Fibroblast of skin of abdomen (primary cell): Measurements from ENCODE around the gene MICU1.
"Not testable (repeated sequence)": the region's sequence is repeated elsewhere in the genome, so short reads cannot be mapped to it uniquely, and the experiment has no call there.

Experiments used
- DNase-seq: peaks from one replicate; pipeline ENCODE4 v3.0.0-alpha.2; 2013

Gene MICU1

DNA sequence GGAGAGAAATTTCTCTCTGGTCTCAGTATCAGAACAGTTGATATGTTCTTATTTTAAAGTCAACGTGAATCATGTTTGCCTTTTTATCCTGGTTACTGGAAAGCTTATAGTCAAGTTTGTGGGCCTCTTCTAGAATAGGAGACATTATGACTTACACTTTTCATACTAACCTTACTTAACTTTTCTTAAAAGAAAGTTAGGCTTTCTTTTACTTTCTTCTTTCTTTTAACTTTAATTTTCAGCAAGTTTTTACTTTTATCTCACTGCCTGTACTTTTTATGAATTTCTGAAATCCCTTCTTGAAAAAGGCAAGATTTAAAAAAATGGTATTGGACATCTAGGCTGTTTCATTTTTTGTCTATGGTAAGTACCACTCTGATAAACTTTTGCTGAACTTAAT lies 195.9 kb downstream of the MICU1 start:
- no peak for DNase-seq

DNA sequence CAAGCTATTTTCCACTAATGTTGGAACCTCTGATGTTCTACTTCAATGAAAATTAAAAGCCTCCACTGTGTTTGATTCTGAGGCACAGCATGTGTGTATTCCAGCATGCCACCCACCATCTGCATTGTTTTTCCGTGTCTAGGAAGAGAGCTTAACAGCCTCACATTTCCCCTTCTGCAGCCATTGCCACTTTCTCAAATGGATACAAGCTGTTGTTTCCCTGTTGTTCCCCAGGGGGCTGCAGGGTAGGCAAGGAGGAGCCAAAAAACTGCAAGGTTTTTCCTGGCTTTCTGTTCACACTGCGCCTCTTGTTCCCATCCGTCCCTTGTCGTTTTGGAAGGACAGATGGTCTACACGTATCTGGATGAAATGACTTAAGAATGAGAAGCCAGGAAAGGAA lies 198.9 kb downstream of the MICU1 start:
- DNase-seq: no peak

DNA sequence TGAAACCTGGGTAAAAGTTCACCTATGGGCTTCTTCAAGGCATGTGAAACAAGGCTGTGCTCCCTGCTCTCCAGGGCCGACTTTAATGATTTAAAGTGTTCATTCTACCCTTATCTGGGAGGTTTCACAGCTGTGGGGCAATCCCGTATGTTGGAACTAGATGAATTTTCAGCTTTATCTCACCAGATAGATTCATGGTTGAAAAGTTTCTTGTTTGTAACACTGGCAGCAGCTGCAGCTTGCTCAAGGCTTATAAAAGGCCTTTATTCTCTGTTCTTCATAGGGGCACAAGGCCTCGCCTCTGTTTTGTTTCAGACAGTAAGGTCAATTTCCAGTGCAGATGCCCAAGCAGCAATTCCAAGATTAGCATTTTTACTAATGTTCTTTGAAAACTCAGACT lies 200.7 kb downstream of the MICU1 start:
- DNase-seq: no peak

DNA sequence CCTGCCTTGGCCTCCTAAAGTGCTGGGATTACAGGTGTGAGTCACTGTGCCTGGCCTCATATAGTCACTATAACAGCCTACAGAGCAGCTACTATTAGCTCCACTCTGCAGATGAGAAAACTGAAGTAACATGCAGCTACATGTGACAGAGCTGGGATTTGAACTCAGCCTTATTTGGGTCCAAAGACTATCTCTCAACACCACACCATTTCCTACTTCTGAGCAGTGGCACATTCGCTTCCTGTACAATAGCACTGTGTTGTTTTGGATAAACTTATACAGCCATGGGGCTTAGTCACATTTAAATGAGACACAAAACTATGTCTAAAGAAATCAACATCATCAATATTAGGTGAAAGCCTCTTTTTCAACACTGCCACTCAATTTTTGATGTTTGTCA lies 201.3 kb downstream of the MICU1 start:
- no peak for DNase-seq

DNA sequence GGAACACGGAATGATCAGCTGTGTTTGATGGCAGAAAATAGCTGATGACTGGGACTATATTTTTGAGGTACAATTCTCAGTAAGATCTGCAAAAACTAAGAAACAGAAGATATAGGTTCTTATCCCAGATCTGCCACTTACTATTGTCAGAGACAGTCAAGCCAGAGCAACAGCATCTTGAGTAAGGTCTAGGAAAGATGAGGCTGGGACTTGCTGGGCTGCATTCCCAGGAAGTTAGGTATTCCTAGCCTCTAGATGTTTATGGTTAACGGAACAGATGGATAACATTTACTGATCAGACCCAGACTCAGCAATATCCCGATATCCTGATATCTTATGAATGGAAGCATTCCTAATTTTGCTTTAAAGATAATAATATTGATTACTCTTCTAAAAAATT lies 202.5 kb downstream of the MICU1 start:
- DNase-seq: no peak

DNA sequence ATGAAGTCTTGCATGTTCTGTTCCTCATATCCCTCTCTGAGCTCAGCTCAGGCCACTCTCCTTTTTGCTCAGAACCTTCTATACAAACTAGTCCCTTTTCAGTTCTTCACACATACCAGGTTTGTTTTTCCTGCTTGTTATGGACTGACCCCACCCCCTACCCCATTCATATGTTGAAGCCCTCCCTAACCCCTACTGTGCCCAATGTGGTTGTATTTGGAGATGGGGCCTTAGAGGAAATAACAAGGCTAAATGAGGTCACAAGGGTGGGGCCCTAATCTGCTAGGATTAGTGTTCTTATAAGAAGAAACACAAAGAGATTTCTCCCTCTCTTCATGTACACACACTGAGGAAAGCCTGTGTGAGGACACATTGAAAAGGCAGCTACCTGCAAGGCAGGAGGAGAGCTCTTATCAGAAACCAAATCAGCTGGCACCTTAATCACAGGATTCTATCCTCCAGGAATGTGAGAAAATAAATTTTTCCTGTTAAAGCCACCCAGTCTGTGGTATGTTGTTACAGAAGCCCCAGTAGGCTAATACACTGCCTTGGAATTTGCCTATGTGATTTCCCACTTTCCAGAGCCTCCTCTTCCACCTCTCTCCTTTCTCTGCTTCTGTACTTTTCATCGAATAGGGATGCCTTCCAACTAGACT lies 203.9 kb downstream of the MICU1 start:
- DNase-seq: no peak

DNA sequence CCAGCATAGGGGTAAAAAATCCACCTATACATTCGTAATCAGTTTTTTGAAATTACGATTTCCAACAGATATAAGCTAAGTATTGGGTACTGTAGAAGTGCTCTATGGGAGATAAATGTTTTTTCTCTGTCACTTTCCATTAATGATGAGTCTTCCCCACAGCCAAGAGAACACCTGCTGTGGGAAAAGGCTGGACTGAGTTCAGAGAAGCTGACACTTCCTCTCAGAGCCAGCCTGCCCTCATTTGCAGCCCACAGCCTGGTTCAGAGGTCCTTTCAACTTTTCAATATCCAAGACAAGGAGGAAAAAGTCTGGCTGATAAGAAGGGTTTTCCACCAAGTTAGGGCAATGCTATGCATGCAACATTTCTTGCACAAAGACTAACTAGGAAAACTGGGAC lies 206.6 kb downstream of the MICU1 start:
- no peak for DNase-seq

DNA sequence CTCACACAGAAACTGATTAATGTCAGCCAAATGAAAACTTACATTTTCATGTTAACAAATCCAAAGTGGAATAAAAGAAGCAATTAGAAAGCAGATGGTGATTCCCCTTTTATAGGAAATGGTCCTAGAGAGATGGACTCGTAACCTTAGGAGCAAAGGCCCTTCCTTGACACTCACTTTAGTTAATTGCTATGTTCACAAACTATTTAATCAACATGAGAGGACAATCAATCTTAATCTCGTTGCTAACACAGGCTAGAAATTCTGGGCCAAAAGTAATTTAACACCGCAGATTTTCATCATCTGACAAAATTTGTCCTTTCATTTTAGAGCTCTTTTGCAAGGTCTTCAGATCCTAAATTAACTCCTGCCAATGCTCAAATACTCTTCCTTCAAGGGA lies 207.2 kb downstream of the MICU1 start:
- no peak for DNase-seq

DNA sequence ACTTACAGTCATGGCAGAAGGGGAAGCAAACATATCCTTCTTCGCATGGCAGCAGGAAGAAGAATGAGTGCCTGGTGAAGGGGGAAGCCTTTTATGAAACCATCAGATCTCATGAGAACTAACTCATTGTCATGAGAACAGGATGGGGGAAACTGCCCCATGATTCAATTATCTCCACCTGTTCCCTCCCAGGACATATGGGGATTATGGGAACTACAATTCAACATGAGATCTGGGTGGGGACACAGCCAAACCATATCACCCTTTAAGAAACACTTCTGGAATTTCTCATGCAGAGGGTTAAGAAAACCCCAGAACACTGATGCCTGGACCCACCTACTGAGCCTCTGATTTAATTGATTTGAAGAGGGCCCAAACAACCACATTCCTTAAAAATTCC lies 207.9 kb downstream of the MICU1 start:
- no peak for DNase-seq

DNA sequence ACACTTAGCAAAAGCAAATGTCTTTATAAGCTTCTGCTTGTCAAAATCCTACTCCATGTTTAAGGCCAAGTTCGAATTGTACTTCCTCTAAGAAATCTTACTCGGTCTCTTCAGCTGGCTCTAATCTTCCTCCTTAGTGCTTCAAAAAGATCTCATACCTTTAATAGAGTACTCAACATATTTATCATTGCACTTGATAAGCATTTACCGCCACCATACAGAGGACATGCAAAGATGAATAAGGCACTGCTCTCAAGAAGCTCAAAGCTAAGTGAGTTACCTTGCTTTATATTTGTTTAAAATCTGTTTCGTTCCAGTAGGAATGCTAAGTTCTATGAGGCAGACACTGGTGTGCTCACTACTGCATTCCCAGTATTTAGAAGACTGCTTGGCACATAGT lies 209.2 kb downstream of the MICU1 start:
- DNase-seq: no peak

DNA sequence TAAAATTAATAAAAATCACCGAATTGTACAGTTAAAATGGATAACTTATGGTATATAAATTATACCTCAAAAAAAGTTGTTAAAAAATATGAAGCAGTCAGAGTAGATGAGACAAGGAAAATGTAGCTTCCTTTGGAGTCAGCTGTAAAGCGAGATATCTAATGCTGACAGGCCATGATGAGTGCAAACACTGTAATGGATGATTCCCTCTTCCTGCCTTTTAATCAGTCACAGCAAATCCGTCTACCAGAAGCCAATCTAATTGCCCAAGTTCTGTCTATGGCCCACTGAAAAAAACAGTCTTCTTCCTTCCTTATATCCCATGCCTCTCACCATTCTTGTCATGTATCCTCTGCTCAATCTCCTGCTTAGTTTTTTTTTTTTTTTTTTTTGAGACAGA lies 211.2 kb downstream of the MICU1 start:
- DNase-seq: no peak

DNA sequence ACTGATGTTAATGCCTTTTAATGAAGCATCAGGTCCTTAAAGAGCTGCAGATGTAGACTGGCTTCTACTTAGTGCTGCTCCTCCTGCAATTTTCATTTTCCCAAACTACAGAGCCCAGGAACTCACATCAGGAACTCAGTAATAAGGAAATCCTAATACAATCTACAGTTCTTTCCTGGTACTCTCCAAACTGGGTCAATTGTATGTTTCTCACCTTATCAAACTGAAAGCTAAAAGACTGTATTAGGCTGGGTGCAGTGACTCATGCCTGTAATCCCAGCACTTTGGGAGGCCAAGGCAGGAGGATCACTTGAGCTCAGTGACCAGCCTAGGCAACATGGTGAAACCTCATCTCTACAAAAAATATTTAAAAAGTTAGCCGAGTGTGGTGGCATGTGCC lies 216.7 kb downstream of the MICU1 start:
- DNase-seq: no peak

DNA sequence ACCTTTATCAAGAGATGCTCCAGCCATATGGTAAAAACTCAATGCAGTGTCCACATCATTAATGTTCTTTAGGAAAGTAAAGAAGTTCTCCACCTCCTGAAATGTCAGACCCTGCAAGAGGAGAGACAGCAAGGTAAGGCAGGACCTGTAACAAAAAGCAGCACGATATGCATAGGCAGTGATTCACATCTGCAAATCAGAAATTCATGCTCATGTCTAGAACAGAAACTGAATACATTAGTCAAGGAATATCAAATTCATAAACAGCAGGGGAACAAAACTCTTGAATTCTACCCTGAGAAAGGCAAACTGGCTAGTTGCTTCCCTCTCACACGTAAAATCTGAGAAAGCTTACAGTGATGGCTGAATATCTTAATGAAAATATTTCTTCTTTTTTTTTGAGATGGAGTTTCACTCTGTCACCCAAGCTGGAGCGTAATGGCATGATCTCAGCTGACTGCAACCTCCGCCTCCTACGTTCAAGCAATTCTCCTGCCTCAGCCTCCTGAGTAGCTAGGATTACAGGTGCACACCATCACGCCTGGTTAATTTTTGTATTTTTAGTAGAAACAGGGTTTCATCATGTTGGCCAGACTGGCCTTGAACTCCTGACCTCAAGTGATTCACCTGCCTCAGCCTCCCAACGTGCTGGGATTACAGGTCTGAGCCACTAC lies 217.8 kb downstream of the MICU1 start:
- no peak for DNase-seq

DNA sequence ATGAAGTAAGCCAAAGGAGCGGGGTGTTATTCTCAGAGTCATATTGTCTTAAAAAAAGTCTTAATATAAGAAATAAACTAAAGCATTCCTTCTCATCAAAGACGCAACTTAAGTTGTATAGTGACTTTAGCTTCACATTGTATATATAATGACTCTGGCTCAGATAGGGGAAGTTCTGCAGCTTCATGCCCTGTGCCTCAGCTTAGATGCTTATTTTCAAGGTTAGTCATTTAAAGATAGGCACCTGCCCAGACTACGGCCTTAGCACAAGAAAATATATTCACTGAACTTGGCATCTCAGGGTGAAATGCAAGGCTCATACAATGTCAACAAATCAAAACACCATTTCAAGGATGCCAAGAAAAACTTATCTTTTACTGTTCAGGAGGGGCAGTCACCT lies 218.4 kb downstream of the MICU1 start:
- DNase-seq: no peak

DNA sequence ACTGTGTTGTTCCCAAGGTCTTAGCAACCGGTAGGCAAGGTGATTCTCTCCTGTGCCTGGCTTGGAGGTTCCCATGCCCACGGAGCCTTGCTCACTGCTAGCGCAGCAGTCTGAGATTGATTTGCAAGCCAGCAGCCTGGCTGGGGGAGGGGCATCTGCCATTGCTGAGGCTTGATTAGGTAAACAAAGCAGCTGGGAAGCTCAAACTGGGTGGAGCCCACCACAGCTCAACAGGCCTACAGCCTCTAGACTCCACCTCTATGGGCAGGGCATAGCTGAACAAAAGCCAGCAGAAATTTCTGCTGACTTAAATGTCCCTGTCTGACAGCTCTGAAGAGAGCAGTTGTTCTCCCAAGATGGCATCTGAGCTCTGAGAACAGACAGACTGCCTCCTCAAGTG lies 230.3 kb downstream of the MICU1 start:
- DNase-seq: not testable (repeated sequence)

DNA sequence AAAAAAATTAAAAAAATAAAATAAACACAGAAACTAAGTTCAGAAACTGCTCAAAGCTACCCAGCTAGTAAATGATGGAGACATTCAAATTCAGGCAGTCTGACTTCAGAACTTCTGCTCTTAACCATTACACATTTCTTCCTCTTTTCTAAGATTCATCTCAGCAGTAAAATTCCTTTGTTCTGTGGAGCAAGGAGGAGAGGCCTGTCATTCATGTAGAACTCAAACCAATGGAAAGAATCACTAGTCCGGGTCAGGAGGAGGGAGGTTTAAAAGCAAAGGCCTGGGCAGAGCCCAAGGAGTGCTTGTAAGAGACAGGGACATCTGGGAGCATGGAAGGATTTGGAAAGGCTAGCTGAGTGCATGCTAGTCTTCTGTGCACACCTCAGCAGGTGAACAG lies 233.3 kb downstream of the MICU1 start:
- DNase-seq: no peak

DNA sequence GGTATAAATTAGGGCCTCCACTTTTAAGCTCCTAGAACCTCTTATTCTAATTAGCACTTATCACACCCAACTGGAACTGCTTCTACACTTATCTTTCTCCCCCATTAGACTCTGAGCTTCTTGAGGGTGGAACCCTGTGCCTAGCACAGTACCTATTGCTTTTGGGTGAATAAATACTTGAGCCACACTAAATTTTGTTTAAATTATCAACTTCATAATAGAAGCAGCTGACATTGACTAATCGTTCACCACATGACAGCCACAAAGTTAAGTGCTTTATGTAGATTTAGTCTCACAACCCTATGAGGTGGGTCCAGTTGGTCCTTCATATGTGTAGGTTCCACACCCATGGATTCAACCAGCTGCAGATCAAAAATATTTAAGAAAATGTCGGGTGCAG lies 235.1 kb downstream of the MICU1 start:
- DNase-seq: no peak

DNA sequence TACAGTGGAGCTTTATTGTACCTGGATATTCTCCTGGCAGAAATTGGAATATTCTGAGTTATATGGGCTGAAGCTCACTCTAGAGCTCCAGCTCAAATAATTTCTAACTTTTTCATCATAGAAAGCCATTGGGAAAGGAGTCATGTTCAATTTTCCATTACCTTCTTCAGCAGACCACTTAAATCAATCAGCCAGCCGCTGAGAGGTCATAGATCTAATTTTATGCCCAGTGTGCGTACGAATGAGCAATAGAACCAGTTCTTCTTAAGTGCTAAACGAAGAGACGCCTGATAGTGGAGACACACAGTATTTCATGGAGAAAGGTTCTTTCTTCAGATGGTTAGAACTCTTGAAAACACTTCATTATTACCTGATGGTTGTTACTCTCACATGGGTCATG lies 236.2 kb downstream of the MICU1 start:
- no peak for DNase-seq

DNA sequence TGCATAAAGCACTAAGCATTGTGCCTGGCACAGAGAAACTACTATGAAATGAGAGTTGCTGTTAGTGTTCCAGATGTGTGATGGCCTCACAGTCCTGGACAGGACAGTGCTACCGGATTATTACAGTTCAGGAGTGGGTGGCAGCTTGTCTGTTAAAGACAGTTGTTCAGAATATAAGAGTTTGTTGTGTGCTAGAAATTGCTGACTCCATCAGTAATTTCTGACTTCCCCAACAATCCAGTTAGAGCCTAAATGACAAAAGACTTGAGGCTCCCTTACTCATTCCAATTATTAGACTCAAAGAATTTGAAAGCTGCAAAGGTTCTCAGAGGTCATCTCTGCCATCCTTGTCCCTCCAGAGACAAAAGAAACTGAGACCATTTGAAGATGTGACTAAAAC lies 236.9 kb downstream of the MICU1 start:
- DNase-seq: no peak

DNA sequence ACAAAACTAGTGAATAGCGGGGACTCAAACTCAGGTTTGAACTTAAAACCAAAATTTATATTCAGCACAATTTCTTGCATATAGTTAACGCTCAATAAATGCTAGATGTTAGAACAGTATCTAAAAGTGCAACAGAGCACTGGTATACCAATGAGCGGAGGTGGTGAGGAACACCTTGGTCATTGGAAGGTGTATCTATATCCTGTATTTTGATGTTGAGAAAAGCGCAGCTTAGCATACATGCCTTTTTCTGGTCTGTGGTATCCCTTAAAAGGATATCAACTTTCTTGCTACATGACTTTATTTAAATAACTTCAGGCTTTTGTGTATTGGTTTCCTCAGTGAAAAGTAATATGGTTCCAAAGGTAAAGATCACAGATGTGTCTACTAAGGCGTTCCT lies 237.8 kb downstream of the MICU1 start:
- no peak for DNase-seq

DNA sequence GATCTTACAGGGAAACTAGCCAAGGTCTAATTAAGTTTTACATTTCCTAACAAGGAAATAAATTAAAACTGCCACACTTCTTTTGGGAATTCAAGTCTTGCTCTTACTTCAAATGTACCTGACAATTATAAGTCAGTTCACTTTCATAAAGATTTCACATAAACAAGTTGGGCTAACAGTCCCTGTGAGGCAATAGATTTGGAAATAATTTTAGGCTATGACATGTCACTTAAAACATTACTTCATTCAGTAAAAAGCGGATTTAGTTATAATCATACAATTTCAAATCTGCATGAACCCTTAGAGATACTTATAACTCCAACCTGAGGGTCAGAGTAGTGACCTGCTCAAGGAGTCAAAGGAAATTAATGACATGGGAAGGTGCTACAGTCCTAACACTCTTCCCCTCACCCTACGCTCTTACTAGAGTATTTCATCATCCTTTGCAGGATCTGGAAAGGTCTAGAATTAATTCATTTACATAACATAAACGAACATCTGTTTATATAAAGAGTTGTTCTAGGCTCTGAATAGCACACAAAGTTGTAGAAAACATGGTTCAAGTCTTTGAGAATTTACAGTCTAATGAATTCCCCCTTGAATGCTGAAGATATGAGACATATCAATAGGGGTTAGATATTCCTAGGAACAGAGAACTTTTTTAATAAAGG lies 238.8 kb downstream of the MICU1 start:
- DNase-seq: no peak

DNA sequence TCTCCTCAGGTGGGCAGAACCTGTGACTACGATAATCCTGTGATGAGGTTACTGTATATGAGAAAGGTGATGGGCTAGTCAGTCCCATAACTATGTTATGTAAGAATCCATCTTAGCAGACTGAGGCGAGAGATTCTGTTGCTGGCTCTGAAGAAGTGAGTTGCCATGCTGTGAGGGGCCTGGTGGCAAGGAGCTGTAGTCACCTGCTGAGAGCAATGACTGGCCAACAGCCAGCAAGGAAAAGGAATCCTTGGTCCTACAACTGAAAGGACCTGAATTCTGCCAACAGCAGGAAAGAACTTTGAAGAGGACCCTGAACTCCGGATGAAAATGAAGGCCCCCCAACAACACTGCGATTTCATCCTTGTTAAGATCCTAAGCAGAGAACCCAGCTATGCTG lies 240.2 kb downstream of the MICU1 start:
- no peak for DNase-seq

DNA sequence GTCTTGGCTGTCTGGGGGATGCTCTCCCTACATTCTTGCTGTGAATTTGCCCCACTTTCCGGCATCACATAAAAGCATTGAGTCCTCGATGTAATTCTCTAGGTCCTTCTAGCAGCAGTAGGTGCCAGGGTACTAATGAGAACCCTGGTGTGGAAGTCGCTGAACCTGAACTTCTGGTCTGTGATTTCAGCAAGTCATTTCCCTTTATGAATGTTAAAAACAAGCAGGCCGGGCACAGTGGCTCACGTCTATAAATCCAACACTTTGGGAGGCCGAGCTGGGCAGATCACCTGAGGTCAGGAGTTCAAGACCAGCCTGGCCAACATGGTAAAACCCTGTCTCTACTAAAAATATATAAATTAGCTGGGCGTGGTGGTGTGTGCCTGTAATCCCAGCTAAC lies 240.9 kb downstream of the MICU1 start:
- not testable (repeated sequence) for DNase-seq

DNA sequence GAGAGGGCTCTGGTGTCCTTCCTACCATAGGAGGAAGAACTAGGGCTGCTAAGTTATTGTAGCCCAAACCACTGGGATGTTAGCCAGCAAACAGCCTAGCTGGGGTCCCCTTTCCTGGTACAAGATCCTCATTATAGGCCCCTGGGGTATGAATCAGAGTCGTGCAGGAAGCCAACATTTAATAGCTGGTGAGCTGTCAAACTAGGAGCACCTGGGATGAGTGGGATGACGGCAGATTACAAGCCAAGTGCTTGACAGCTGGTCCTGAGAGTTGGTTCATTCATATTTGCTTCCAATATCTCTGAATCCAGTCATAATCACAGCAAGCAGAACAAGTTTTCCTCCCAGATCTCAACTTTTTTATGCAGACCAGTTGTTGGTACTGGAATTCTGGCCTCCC lies 246.1 kb downstream of the MICU1 start:
- no peak for DNase-seq
